CD4-positive, alpha-beta T cell treated with Interferon alpha-2 for 1 hour (primary cell): ENCODE results near the gene SLC2A5.
"Not testable (repeated sequence)": the region's sequence is repeated elsewhere in the genome, so short reads cannot be mapped to it uniquely, and the experiment has no call there.

ENCODE experiments used
- DNase-seq, 2 donors: peaks; one replicate each; pipeline ENCODE4 v3.0.0-alpha.2; 2020 to 2022

Gene SLC2A5

DNA sequence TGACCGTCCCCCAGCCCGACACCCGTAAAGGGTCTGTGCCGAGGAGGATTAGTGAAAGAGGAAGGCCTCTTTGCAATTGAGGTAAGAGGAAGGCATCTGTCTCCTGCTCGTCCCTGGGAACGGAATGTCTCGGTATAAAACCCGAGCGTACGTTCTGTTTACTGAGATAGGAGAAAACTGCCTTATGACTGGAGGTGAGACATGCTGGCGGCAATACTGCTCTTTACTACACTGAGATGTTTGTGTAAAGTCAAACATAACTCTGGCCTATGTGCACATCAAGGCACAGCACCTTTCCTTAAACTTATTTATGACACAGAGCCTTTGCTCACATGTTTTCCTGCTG lies 67.2 kb downstream of the SLC2A5 start:
- not testable (repeated sequence) for DNase-seq

DNA sequence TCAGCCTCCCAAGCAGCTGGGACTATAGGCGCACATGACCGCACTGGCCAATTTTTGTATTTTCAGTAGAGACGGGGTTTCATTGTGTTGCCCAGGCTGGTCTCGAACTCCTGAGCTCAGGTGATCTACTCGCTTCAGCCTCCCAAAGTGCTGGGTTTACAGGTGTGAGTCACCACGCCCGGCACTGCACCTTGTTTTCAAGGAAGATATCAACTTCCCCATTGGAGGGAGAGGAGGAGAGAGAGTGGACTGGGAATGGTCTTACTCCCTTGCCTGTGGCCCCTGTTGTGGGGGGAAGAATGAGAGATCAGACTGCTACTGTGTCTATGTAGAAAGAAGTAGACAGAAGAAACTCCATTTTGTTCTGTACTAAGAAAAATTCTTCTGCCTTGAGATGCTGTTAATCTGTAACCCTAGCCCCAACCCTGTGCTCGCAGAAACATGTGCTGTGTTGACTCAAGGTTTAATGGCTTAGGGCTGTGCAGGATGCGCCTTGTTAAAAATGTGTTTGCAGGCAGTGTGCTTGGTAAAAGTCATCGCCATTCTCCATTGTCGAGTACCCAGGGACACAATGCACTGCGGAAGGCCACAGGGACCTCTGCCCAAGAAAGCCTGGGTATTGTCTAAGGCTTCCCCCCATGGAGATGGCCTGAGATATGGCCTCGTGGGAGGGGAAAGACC lies 67.8 kb downstream of the SLC2A5 start:
- not testable (repeated sequence) for DNase-seq

DNA sequence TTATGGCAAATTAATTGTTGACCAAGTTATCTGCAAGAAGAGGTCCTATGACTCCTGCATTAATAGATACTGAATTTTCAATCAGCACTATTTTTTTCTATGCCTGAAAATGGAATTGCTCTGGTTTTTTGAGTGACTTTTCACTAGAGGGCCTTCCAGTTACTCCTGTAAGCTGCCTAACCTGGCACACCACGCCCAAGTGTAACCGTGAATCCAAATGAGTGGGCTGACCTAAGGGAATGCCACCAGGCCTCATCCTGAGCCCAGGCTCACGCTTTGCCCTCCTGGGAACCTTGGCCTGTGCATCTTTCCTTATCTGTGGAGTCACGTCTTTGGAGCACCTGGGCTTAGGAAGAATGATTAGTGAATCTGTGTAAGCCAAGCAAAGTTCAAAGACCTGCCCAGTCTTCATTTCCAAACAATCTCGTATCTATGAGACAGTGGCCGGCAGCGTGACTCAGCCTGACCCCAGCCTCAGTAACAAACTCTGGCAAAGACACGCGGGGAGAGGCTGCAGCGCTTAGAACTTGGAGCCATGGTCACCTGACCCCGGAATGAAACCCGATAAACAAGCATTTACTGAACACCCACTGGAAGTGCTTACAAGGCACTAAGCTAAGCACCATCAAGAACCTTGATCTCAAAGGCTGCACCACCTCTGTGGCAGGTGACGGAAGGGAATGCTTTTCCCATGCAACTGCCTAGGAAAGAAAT lies 75.3 kb downstream of the SLC2A5 start:
- DNase-seq = not testable (repeated sequence)

DNA sequence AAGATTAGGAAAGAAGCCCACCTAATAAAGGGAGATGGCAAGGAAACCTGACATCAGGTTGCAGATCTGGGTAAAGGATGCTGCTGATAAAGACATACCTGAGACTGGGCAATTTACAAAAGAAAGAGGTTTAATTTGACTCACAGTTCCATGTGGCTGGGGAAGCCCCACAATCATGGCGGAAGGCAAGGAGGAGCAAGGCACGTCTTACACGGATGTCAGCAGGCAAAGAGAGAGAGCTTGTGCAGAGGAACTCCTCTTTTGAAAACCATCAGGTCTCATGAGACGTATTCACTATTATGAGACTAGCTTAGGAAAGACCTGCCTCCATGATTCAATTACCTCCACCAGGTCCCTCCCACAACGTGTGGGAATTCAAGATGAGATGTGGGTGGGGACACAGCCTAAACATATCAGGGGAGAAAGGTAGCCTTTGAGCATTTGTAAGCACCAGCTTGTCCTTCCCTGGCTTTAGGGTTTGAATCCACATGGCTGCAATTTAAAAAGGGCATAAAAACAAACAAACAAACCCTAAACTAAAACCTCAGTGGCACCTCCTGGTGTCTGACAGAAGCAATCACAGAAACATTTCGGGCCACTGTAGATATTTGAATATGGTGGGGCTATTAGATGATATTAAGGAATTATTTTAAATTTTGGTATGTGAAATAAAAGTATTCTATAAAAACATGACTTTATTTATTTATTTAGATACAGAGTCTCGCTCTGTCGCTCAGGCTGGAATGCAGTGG lies 76.3 kb downstream of the SLC2A5 start:
- no peak for DNase-seq

DNA sequence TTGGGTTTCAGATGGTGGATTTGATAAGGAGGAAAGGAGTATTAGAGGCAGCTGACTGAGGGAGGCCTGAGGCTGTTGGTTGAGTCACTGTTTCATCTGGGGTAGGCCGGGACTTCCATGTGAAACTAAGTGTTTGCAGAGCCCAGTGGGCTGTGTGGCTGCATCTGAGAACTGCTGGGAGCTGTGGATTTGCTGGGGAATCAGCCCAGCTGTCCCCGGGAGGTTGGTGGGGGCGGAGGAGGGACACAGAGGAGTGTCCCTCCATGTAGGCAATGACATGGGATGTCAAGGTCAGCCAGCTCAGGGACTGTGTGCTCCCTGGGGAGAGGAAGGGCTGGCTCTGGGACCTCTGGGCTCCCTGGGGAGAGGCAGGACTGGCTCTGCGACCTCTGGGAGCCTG lies 79.6 kb downstream of the SLC2A5 start:
- DNase-seq = no peak

DNA sequence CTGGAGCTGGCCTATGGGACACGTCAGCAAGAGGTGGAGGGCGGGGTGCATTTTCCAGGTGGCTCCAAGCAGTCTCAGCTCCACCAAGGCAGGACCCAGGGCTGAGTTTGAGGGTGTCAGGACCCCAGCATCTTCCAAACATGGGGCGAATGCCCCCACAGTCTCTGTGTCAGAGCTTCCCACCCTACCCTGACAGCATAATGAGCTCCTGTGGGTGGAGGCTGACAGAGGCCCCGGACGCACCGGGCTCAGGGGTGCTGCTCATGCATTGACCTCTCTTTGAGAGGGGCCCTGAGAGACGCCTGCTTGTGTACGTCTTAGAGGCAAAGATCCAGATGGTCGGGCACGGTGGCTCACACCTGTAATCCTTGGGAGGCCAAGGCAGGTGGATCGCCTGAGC lies 80.4 kb downstream of the SLC2A5 start:
- DNase-seq = no peak

DNA sequence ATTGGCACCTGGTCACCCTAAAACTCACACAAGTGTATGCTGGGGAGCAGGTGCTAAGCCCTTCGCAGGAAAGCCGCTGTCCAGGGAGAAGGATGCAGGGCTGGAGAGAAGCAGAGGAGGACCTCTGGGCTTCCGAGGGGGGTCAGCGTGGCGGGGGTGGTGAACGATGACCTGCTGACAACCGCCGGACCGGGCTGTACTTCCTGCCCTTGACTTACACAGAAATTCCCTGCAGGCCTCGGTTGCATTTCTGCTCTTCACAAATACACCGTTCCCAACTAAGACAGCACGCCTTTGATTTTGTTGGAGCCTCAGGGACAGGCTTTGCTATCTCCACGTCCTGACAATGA lies 80.8 kb downstream of the SLC2A5 start:
- no peak for DNase-seq

DNA sequence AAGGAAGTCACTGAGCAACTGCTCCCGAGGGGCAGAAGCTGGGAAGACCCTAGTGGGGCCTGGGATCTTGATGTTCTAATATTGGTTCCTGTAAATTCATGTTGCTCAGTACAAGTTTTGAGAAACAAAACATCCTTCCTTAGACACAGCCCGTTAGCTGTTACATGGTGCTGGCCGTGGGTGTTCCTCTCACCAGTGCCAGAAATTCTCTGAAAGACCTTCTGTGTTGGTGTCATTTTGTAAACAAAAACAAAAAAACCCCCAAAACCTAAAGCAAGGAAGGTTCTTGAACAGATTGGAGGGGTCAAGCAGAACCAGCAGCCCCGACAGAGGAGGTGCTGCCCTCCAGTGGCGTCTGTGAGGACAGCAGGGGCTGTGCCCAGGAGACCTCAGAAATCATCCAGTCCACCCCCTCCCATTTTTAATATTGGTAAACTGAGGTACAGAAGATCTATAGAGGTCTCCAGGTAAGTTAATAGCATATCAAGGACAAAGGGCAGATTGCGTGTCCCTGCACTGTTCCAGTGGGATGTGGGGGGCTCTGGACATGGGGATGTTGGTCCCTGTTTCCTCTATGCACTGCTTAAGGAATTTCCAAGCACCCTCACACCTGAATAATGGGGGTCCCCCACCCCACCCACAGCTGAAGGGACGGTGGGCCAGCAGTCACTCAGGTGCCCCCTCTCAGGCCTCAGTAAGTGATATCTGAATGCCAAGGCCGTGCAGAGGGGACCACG lies 81.4 kb downstream of the SLC2A5 start:
- DNase-seq = peak; percentile 45 to 73

DNA sequence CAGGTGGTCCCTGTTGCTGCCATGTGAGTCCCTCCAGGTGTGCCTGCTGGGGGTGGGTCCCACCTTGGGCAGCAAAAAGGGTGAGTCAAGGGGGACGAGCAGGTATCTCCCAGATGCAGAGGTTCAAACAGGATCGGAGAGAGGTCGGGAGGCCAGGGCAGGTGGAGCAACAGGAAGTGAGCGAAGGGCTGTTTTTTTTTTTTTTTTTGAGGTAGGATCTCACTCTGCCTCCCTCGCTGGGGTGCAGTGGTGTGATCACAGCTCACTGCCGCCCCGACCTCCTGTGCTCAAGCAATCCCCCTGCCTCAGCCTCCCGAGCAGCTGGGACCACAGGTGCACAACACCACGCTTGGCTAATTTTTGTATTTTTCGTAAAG lies 82.6 kb downstream of the SLC2A5 start:
- no peak for DNase-seq

DNA sequence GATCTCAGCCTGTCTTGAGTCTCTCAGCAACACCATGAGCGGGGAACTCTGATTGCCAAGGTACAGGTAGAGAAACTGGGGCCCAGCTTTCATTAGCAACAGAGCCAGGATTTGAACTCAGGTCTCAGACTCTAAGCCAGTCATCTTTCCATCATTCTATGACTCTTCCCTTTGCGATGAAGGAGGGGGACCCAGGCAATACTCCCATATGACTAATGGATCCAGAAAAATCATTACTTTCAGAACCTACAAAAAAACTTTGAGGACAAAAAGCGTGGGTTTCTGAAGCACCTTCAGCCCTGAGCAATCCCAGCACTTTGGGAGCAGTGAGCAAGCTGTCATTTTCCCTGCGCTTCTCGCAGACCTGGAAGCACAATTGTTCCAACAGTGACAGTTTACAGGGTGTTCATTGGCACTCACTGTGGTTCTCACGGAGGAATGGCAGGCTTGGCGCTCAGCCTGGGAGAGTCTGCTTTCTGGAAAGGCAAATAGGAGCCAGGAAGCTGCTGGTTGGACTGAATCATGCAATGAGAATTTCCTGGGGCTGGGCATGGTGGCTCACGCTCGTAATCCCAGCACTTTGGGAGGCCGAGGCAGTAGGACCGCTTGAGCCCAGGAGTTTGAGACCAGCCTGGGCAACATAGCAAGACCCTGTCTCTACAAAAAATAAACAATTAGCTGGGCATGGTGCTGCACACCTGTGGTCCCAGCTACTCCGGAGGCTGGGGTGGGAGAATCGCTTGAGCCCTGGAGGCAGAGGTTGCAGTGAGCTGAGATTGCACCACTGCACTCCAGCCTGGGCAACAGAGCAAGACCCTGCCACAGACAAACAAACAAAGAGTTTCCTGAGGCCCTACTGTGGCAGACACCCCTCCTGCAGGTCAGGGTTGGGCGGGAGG lies 83.3 kb downstream of the SLC2A5 start:
- DNase-seq = no peak
